ENCODE measurements around the gene LGI2.

LGI2 gene

GRCh38 chr4:24999392-25000089 is 31.2 kb downstream of the LGI2 start:
- Histone ChIP-seq H3K36me3 (ENCODE audit: insufficient read depth, low read length) (no peaks in the 10 kb centered on the region), H3K4me1 (ENCODE audit: insufficient read depth, low read length) (peaks cover 7% of the 10 kb centered on the region; the same call in 1 of the 2 replicates), H3K9ac (ENCODE audit: low read depth, low read length) (no peak overlapping the region), H3K9me3 (ENCODE audit: control insufficient read depth, insufficient read depth, low read length) (no peaks in the 10 kb centered on the region; the same call in 1 of the 2 replicates)

GRCh38 chr4:24995346-24995919 is 35.3 kb downstream of the LGI2 start:
- Histone ChIP-seq H3K9me3 (ENCODE audit: control insufficient read depth, insufficient read depth, low read length) (no peaks in the 10 kb centered on the region; the same call in 1 of the 2 replicates), H3K36me3 (ENCODE audit: insufficient read depth, low read length) (no peaks in the 10 kb centered on the region), H3K4me1 (ENCODE audit: insufficient read depth, low read length) (peaks cover 7% of the 10 kb centered on the region; the same call in 1 of the 2 replicates), H3K9ac (ENCODE audit: low read depth, low read length) (no peak overlapping the region)

DNA sequence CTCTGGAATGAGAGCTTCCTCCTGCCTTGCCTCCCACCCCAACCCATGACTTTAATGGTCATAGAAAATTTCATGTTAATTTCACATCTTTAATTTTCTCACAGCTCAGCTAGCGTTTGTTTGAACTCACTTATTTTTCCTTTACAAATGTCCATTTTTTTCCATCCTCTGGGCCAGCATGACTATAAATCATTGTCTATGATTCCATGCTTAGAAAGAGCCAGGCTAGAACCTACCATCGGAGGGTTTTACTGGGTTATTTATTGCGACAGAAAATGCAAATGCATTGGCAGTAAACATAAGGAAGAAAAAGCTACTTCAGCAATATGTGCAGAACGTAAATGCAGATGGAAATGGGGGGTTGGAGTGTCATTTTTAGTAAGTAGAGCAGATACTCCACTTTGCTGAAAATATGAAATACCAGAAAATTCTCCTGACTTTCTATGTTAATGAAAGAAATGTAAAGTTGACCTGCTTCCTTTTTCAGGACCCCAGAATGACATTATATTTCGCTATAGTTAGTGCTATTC is 37.1 kb downstream of the LGI2 start:
- Histone ChIP-seq H3K4me1 (ENCODE audit: insufficient read depth, low read length) (peaks cover 5% of the 10 kb centered on the region; the same call in 1 of the 2 replicates), H3K9ac (ENCODE audit: low read depth, low read length) (no peak overlapping the region), H3K9me3 (ENCODE audit: control insufficient read depth, insufficient read depth, low read length) (no peaks in the 10 kb centered on the region; the same call in 1 of the 2 replicates), H3K36me3 (ENCODE audit: insufficient read depth, low read length) (no peaks in the 10 kb centered on the region)

DNA sequence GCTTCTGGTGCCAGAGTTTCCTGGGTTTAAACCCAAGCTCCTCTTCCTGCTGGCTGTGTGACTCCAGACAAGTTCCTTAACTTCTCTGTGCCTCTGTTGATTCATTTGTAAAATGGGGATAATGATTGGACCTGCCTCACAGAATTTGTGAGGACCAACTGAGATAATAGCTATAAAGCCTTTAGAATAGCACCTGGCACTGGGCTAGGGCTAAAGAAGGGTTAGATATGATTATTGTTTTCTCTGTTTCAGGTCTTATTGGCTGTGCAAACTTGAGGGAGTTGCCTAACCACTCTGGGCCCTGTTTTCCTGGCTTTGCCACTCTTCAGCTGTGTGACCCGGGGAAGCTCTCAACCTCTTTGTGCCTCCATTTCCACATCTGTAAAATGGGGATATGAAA is 37.8 kb downstream of the LGI2 start:
- H3K9ac ChIP-seq (ENCODE audit: low read depth, low read length): no peak overlapping the region
- peaks cover under 1% of the 10 kb centered on the region; the same call in 1 of the 2 replicates for H3K9me3 ChIP-seq (ENCODE audit: control insufficient read depth, insufficient read depth, low read length)

GRCh38 chr4:24991015-24991414 is 39.7 kb downstream of the LGI2 start:
- Histone ChIP-seq H3K36me3 (ENCODE audit: insufficient read depth, low read length) (no peaks in the 10 kb centered on the region), H3K4me1 (ENCODE audit: insufficient read depth, low read length) (peaks cover 5% of the 10 kb centered on the region; the same call in 1 of the 2 replicates), H3K9ac (ENCODE audit: low read depth, low read length) (no peak overlapping the region), H3K9me3 (ENCODE audit: control insufficient read depth, insufficient read depth, low read length) (peaks cover 6% of the 10 kb centered on the region; the same call in 1 of the 2 replicates)

More for the DNA sequence above, 37.8 kb downstream of the LGI2 start:
- H3K4me1 ChIP-seq (ENCODE audit: insufficient read depth, low read length): peaks cover 5% of the 10 kb centered on the region; the same call in 1 of the 2 replicates
- no peaks in the 10 kb centered on the region for H3K36me3 ChIP-seq (ENCODE audit: insufficient read depth, low read length)

- 0 out of 2 replicates have a peak, but pooled peaks cover 6% of the 10 kb centered on the region for H3K9me3 ChIP-seq (ENCODE audit: control insufficient read depth, insufficient read depth, low read length)
- H3K4me1 ChIP-seq (ENCODE audit: insufficient read depth, low read length): peaks cover 5% of the 10 kb centered on the region; the same call in 1 of the 2 replicates
- no peak overlapping the region for H3K9ac ChIP-seq (ENCODE audit: low read depth, low read length)
These were observed 41.4 kb downstream of the LGI2 start for GRCh38 chr4:24989327-24989726.

GRCh38 chr4:24988776-24989175 is 42.0 kb downstream of the LGI2 start:
- Histone ChIP-seq H3K4me1 (ENCODE audit: insufficient read depth, low read length) (peaks cover 5% of the 10 kb centered on the region; the same call in 1 of the 2 replicates), H3K9ac (ENCODE audit: low read depth, low read length) (no peak overlapping the region), H3K36me3 (ENCODE audit: insufficient read depth, low read length) (no peaks in the 10 kb centered on the region), H3K9me3 (ENCODE audit: control insufficient read depth, insufficient read depth, low read length) (0 out of 2 replicates have a peak, but pooled peaks cover 6% of the 10 kb centered on the region)

More at GRCh38 chr4:24989327-24989726, 41.4 kb downstream of the LGI2 start:
- no peaks in the 10 kb centered on the region for H3K36me3 ChIP-seq (ENCODE audit: insufficient read depth, low read length)

DNA sequence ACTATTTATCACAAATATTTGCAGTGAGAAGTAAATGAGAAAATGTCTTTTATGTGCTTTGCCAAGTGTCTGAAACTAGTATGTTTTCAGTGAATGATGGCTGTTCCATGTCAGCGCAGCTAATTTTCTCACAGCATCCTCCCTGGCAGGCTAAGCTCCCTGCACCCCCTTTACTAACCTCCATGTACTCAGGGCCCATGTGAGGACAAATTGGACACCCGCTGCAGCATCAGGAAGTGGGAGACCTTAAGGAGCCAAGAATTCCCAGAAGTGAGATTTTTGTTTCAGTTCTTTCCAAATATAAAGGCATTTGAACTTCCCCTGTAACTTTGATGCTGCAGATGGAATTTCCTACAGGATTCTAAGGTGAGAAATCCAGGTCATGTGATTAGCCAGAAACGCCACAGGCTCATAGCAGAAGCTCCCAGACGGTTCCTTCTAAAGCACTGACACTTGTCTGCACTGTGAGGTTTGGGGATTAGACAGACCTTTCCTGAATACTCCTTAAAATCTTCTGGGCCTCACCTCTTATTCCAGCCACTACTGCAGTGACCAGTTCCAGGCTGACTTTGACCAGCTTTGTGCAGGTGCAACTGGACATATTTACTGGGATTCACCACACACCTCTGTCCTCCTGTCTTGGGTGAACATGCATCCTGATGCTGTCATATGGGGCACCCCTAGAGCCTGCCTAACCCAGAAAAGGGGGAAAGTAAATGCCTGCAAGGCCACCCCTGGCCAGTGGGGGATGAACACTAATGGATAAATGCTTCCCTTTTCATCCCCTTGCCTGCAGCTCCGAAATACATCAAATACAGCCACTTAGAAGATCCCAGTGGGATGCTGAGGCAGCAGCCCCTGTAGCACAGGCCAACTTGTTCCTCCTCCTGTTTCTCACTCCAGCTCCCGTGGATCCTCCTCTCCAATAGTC is 45.9 kb downstream of the LGI2 start:
- 0 out of 2 replicates have a peak, but pooled peaks cover 6% of the 10 kb centered on the region for H3K9me3 ChIP-seq (ENCODE audit: control insufficient read depth, insufficient read depth, low read length)
- no peaks in the 10 kb centered on the region for H3K36me3 ChIP-seq (ENCODE audit: insufficient read depth, low read length)
- H3K9ac ChIP-seq (ENCODE audit: low read depth, low read length): no peak overlapping the region
- H3K4me1 ChIP-seq (ENCODE audit: insufficient read depth, low read length): peaks cover 5% of the 10 kb centered on the region; the same call in 1 of the 2 replicates

DNA sequence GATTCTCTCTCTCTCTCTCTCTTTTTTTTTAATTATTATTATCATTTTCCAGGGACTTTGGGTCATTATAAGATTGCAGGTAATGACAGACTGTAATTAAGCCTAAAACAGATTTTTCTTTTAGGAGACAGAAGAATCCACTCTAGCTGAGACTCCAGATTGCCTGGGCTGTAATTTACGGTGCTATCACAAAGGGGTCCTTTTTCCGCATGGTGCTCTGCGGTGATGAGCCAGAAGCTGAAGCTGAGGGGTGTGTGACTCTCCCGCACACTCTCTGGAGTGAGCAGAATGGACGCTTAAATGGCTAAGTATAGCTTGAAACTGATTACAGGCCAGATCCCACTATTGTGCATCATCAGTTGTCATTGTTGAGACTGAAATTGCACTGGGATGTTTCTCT is 50.0 kb downstream of the LGI2 start:
- no peak overlapping the region for H3K9ac ChIP-seq (ENCODE audit: low read depth, low read length)
- H3K36me3 ChIP-seq (ENCODE audit: insufficient read depth, low read length): no peaks in the 10 kb centered on the region
- H3K9me3 ChIP-seq (ENCODE audit: control insufficient read depth, insufficient read depth, low read length): no peaks in the 10 kb centered on the region
- no peaks in the 10 kb centered on the region for H3K4me1 ChIP-seq (ENCODE audit: insufficient read depth, low read length)

DNA sequence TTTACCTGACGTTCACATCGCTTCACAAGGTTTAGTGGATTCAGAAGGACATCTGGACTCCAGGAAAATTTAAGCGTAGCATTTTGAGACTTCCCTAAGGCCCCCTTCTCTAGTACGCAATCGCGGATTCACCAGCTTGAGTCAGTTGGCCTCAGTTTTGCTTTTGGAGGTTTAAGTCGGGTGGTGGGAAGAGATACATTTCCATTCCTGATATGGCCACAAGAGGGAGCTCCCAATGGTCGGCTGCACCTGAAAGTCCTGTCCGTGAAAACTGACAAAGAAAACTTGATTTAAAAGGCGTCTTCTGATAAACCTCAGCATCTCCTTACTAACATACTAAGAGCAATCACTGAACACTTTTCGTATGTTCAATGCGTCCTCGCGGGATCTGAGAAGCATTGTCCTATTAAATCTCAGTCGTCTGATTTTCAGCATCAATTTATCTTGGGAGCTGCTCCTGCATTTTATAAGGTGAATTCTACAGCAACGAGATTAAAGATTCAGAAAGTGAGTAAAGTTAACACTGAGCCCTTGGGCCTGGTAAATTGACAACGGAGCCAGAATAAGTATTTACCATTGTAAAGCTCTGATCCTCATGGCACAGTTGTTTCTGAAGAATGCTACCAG is 50.6 kb downstream of the LGI2 start:
- H3K36me3 ChIP-seq (ENCODE audit: insufficient read depth, low read length): no peaks in the 10 kb centered on the region
- H3K9ac ChIP-seq (ENCODE audit: low read depth, low read length): no peak overlapping the region
- no peaks in the 10 kb centered on the region for H3K4me1 ChIP-seq (ENCODE audit: insufficient read depth, low read length)
- H3K9me3 ChIP-seq (ENCODE audit: control insufficient read depth, insufficient read depth, low read length): no peaks in the 10 kb centered on the region

GRCh38 chr4:24979554-24979953 is 51.2 kb downstream of the LGI2 start:
- no peaks in the 10 kb centered on the region for H3K36me3 ChIP-seq (ENCODE audit: insufficient read depth, low read length)
- H3K4me1 ChIP-seq (ENCODE audit: insufficient read depth, low read length): no peaks in the 10 kb centered on the region
- H3K9ac ChIP-seq (ENCODE audit: low read depth, low read length): no peak overlapping the region
- no peaks in the 10 kb centered on the region for H3K9me3 ChIP-seq (ENCODE audit: control insufficient read depth, insufficient read depth, low read length)

DNA sequence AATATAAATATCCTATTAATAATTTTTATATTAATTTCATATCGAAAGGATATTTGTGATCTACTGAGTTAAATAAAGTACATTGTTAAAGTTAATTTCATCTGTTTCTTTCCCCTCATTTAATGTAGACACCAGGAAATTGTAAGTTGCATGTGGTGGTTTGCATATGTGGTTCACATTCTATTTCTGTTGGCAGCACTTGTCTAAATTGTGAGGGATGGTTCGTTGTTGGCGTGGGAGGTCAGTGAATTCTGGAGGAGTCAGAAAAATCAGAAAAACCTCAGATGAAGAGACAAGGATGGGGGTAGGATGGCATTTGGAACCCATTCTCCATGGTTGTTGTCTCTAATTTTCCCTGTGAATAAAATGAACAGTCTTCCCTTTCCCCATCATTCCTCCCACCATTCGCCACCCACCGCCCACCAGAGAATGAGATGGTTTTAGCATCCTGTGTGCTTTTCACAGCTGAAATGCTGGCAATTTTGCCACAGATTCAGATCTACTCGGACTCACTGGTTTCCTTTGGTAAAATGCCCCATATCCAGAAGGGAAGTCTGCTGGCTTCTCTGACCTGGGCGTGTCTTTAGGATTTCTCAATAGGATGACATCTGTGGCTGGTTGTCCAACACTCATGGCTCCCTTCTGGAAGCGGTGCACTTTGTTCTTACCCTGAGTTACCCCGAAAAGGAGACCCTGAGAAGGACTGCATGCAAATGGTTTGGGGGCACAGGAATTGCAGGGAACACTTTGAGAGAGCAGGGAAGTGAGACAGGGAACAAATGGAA is 52.3 kb downstream of the LGI2 start:
- Histone ChIP-seq H3K4me1 (ENCODE audit: insufficient read depth, low read length) (no peaks in the 10 kb centered on the region; the same call in 1 of the 2 replicates), H3K36me3 (ENCODE audit: insufficient read depth, low read length) (no peaks in the 10 kb centered on the region), H3K9ac (ENCODE audit: low read depth, low read length) (no peak overlapping the region), H3K9me3 (ENCODE audit: control insufficient read depth, insufficient read depth, low read length) (no peaks in the 10 kb centered on the region)

DNA sequence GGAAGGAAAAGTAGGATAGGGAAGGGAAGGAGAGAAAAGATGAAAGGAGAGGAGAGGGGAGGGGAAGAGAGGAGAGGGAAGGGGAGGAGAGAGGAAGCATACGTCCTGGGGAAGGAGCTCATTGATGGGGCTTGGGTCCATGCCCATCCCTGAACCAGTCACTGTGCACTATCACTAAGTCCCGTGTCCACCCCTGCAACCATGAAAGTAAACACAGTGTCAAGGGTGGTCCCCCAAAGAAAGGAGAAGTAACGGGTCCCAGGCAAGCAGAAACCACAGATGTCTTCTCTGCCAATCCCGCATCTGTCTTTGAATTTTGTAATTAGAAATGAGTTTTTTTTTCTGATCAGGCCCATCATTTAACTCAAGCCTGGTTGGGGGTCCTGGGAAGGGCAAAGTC is 55.2 kb downstream of the LGI2 start:
- Histone ChIP-seq H3K9ac (ENCODE audit: low read depth, low read length) (no peak overlapping the region), H3K4me1 (ENCODE audit: insufficient read depth, low read length) (no peaks in the 10 kb centered on the region; the same call in 1 of the 2 replicates), H3K36me3 (ENCODE audit: insufficient read depth, low read length) (no peaks in the 10 kb centered on the region), H3K9me3 (ENCODE audit: control insufficient read depth, insufficient read depth, low read length) (no peaks in the 10 kb centered on the region)
